ENCODE results near the gene PGS1.

GRCh38 chr17:78397681-78398101 lies 19.2 kb downstream of the PGS1 start:
- no peak for TF ChIP-seq POLR2A (IDR thresholded peaks at IDR 0.05)
- no peak for TF ChIP-seq CTCF (IDR thresholded peaks at IDR 0.05)
- TF ChIP-seq EP300 (IDR thresholded peaks at IDR 0.05), result no peak

All from ovary (tissue), 3 donors.